ENCODE measurements around the gene USP48.
A peak's percentile ranks its signal among the peaks of the same experiment; 100 is the strongest.

The USP48 gene

DNA sequence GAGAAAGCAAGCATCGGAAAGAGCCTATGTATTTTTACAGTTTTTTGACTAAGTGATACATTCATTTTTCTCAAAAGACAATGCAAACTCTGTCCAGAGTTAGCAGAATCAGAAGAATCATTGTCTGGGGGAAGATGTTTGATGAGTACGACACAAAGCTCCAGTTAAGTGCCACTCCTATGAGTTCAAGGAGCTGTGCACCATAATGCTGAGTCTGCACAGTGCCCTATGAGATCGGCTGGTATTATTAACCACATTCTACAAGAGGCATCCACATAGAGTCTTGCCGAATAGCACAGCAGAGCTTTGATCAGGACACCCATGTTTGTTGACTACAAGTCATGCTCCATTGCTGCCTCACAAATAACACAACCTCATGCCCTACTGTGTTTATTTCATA lies 58.9 kb downstream of the USP48 start:
- TF ChIP-seq, protein P1, sequence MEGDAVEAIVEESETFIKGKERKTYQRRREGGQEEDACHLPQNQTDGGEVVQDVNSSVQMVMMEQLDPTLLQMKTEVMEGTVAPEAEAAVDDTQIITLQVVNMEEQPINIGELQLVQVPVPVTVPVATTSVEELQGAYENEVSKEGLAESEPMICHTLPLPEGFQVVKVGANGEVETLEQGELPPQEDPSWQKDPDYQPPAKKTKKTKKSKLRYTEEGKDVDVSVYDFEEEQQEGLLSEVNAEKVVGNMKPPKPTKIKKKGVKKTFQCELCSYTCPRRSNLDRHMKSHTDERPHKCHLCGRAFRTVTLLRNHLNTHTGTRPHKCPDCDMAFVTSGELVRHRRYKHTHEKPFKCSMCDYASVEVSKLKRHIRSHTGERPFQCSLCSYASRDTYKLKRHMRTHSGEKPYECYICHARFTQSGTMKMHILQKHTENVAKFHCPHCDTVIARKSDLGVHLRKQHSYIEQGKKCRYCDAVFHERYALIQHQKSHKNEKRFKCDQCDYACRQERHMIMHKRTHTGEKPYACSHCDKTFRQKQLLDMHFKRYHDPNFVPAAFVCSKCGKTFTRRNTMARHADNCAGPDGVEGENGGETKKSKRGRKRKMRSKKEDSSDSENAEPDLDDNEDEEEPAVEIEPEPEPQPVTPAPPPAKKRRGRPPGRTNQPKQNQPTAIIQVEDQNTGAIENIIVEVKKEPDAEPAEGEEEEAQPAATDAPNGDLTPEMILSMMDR (IDR thresholded peaks at IDR 0.05; ENCODE audit: unreplicated experiment in 3 of 3) = no peak
- no peaks in the 10 kb centered on the region for H3K27me3 Mint-ChIP-seq (ENCODE audit: low read depth)
- H3K36me3 Mint-ChIP-seq (ENCODE audit: low read depth) = peaks cover 55% of the 10 kb centered on the region
- H3K27ac Mint-ChIP-seq = no peak overlapping the region
- no peaks in the 10 kb centered on the region for H3K9me3 Mint-ChIP-seq
- no peak overlapping the region for H3K4me3 Mint-ChIP-seq
- peaks cover 17% of the 10 kb centered on the region for H3K4me1 Mint-ChIP-seq

DNA sequence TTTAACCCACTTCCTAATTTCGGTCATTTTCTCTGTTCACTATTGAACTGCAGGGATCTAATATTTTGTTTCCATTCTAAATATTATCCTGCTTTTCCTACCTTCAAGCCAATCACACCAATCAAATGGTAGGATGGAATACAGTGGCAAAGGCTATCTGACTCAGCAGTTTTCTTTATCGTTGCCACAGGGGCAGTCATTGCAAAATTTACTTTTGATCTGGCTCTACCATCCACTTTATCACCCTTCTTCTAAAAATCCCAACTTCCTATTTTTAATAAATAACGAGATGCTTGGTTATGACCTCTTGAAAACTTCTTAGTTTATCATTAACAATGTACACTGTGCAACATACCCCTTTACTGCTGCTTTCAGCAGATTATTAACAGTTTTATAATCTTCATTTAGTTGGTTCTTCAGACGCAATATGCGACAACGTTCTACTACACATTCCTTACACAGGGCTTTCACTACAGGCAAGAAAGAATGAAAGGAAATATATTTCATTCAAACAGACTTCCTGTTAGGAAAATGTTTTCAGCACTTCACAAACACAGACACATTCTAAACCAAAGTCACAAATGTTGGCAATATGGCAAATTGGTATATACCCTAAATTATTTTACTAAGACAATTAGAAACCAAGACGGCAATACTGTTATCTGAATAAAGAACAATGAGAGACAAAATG lies 61.5 kb downstream of the USP48 start:
- Mint-ChIP-seq H3K4me3 (no peak overlapping the region), H3K4me1 (peaks cover 15% of the 10 kb centered on the region), H3K36me3 (ENCODE audit: low read depth) (peaks cover 63% of the 10 kb centered on the region), H3K27ac (peak overlapping the region; percentile 37 to 48 (median 47)), H3K27me3 (ENCODE audit: low read depth) (no peaks in the 10 kb centered on the region), H3K9me3 (no peaks in the 10 kb centered on the region)
- TF ChIP-seq, protein P1 (IDR thresholded peaks at IDR 0.05; ENCODE audit: unreplicated experiment in 3 of 3) = no peak

GRCh38 chr1:21716169-21716568 lies 66.8 kb downstream of the USP48 start:
- H3K4me1 Mint-ChIP-seq = peaks cover 1% of the 10 kb centered on the region
- TF ChIP-seq, protein P1 (IDR thresholded peaks at IDR 0.05; ENCODE audit: unreplicated experiment in 3 of 3) = no peak
- H3K27me3 Mint-ChIP-seq (ENCODE audit: low read depth) = no peaks in the 10 kb centered on the region
- H3K27ac Mint-ChIP-seq = no peak overlapping the region
- no peaks in the 10 kb centered on the region for H3K9me3 Mint-ChIP-seq
- no peak overlapping the region for H3K4me3 Mint-ChIP-seq
- peaks cover 56% of the 10 kb centered on the region for H3K36me3 Mint-ChIP-seq (ENCODE audit: low read depth)

DNA sequence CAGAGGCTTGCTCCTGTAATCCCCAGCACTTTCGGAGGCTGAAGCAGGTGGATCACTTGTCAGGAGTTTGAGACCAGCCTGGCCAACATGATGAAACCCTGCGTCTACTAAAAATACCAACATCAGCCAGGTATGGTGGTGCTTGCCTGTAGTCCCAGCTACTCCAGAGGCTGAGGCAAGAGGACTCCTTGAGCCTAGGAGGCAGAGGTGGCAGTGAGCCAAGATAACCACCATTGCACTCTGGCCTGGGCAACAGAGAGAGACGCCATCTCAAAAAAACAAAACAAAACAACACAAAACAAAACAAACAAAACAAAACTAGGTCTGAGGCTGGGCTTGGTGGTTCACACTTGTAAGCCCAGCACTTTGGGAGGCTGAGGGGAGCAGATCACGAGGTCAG lies 75.1 kb downstream of the USP48 start:
- no peaks in the 10 kb centered on the region for H3K4me1 Mint-ChIP-seq
- no peaks in the 10 kb centered on the region for H3K27me3 Mint-ChIP-seq (ENCODE audit: low read depth)
- H3K27ac Mint-ChIP-seq = no peak overlapping the region
- H3K36me3 Mint-ChIP-seq (ENCODE audit: low read depth) = peaks cover 55% of the 10 kb centered on the region
- TF ChIP-seq, protein P1 (IDR thresholded peaks at IDR 0.05; ENCODE audit: unreplicated experiment in 3 of 3) = no peak
- H3K9me3 Mint-ChIP-seq = no peaks in the 10 kb centered on the region
- H3K4me3 Mint-ChIP-seq = no peak overlapping the region

- H3K9me3 Mint-ChIP-seq = no peaks in the 10 kb centered on the region
- no peak overlapping the region for H3K27ac Mint-ChIP-seq
- H3K36me3 Mint-ChIP-seq (ENCODE audit: low read depth) = peaks cover 58% of the 10 kb centered on the region
- no peaks in the 10 kb centered on the region for H3K4me1 Mint-ChIP-seq
- no peaks in the 10 kb centered on the region for H3K27me3 Mint-ChIP-seq (ENCODE audit: low read depth)
- TF ChIP-seq, protein P1 (IDR thresholded peaks at IDR 0.05; ENCODE audit: unreplicated experiment in 3 of 3) = no peak
- no peak overlapping the region for H3K4me3 Mint-ChIP-seq
Observed at GRCh38 chr1:21707086-21707840, 75.7 kb downstream of the USP48 start.
